Activated B cell treated with CpG ODN at 0.5 μM for 24 hours (primary cell): ENCODE data around the gene HOXB3. TPM values are rescaled to one million over a fixed set of nuclear protein-coding genes. Genes with fewer than 3 reads are reported as not detected.
A peak's percentile ranks its signal among the peaks of the same experiment; 100 is the strongest.

ENCODE experiments used
- ATAC-seq: fragments of 200-7000 bp; cut with Tn5 transposase; one replicate; pipeline ENCODE4 v1.10.0; 2021; ENCODE audit warnings: low read depth, mild to moderate bottlenecking, moderate library complexity
- CTCF ChIA-PET: fragments of 350-600 bp; sonication (Branson Sonifier 250); formaldehyde crosslinking; loops from one replicate; lab custom pipeline; 2021; ENCODE audit warnings: antibody characterized with exemption; lab: Charles Lee
- POLR2A ChIA-PET: fragments of 350-600 bp; sonication (Branson Sonifier 250); formaldehyde crosslinking; loops from one replicate; lab custom pipeline; 2021; ENCODE audit warnings: antibody characterized with exemption; lab: Charles Lee
- DNase-seq: peaks from one replicate; pipeline ENCODE4 v3.0.0; 2022
- H3K27ac Mint-ChIP-seq: one replicate; pipeline ENCODE4 v1.8.0; 2020; ENCODE audit warnings: mixed read lengths
- H3K27me3 Mint-ChIP-seq: one replicate; pipeline ENCODE4 v1.8.0; 2021; ENCODE audit warnings: mixed read lengths
- H3K36me3 Mint-ChIP-seq: one replicate; pipeline ENCODE4 v1.8.0; 2021; ENCODE audit warnings: low read depth, mixed read lengths
- H3K4me1 Mint-ChIP-seq: one replicate; pipeline ENCODE4 v1.8.0; 2021; ENCODE audit warnings: mixed read lengths
- H3K4me3 Mint-ChIP-seq: one replicate; pipeline ENCODE4 v1.8.0; 2020; ENCODE audit warnings: mild to moderate bottlenecking, mixed read lengths
- H3K9me3 Mint-ChIP-seq: one replicate; pipeline ENCODE4 v1.8.0; 2020; ENCODE audit warnings: mixed read lengths
- CTCF ChIP-seq: fragments of 200-600 bp; IDR thresholded peaks from one replicate; pipeline ENCODE4 v1.8.0; 2022; ENCODE audit warnings: antibody characterized with exemption, mild to moderate bottlenecking
- intact Hi-C: fragments of 100-400 bp; cut with micrococcal nuclease; formaldehyde crosslinking; loops from one replicate; pipeline ENCODE4 v1.15.1; 2024
- total RNA-seq: library from RNA; stranded (reverse); gene quantifications from 2 replicates; pipeline ENCODE4 v1.2.3, GENCODE V29; 2022

The HOXB3 gene
- total RNA-seq, 1 donor from 2014 or later = 2.6 TPM

DNA sequence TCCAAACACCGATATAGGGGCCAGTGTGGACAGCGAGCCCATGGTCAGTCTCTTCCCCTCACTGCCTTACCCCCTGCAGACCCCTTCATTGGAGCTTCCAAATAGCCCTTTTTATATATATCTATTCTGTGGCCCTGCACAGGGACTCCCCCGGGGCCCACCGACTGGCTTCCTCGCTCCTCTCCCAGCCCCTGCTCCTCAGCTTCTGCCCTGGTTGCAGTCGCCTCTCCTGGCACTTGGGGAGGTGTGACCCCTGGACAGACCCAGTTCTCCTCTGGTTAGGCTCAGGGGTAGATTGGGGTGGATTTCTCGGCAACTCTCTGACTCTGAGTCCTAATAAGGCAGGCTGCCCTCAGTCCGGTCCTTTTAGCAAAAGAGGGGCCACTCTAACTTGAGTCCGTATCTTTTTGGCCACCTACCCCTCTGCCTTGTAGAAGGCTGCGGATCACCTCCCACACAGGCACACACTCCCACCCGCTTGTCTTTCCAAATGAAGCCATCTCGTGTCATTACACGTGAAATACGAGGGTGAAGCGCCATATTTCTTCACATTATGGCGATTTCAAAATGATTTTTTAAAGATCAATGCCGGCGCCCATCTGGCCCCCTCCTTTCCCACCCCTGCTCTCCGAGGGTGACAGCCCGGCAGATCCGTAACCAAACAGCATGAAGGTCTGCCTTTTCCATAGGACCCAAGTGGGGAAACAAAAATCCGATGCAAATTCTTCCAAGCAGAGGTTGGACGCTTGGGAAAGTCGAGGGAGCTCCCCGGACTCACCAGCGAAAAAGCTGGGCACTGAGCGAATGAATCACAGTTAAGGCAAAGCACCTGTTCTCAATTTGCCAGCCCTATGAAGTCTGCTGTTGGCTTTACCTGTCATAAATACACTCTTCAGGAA lies 37.8 kb upstream of the HOXB3 start:
- Mint-ChIP-seq H3K27ac (no peak overlapping the region), H3K27me3 (peaks cover 72% of the 10 kb centered on the region), H3K4me3 (no peak overlapping the region), H3K36me3 (no peaks in the 10 kb centered on the region), H3K9me3 (no peaks in the 10 kb centered on the region), H3K4me1 (peaks cover 16% of the 10 kb centered on the region)
- ATAC-seq (no peak), DNase-seq (no peak)
- intact Hi-C loops = loop anchor here (5.0 kb wide), 1 partner anchor 124 kb away; no protein-coding TSS in a partner anchor
- no peak for TF ChIP-seq CTCF
- CTCF ChIA-PET = interaction anchor here (0.6 kb wide), 1 partner anchor 553 kb away, joined by 5 read pairs; no protein-coding TSS in a partner anchor
- POLR2A ChIA-PET = no interaction called here

DNA sequence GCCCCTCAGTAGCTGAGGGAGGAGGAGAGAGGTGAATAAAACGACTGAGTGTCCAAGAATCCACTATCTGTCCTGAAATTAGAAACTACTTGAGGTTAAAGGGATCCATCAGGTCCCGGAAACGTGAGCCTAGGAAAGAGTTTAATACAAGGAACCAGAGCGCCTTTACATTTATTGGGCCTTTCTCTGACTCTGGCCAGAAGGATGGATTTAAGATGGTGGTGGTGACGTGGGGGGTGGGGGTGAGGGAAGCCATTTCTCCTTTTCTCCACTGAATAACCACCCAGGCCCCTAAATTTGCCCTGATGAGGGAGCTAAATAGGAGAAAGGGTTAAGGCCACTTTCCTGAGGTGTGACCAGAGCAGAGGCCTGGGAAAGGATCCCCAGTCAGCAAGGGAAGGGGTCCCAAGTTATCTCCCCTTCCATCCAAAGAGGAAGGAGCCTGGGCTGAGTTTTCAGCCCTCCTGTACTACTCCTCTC lies 37.1 kb upstream of the HOXB3 start:
- intact Hi-C loops = loop anchor here (5.0 kb wide), 1 partner anchor 125 kb away; no protein-coding TSS in a partner anchor
- Mint-ChIP-seq H3K27me3 (peaks cover 72% of the 10 kb centered on the region), H3K27ac (no peak overlapping the region), H3K4me1 (peaks cover 16% of the 10 kb centered on the region), H3K4me3 (peak overlapping the region; percentile 77), H3K36me3 (no peaks in the 10 kb centered on the region), H3K9me3 (no peaks in the 10 kb centered on the region)
- ATAC-seq (no peak), DNase-seq (no peak)
- ChIA-PET CTCF (interaction anchor here (2.1 kb wide), 1 partner anchor 9 kb away, joined by 6 read pairs; no protein-coding TSS in a partner anchor), POLR2A (no interaction called here)
- TF ChIP-seq CTCF = no peak

- intact Hi-C loops = loop anchor here (5.0 kb wide), 1 partner anchor 126 kb away; no protein-coding TSS in a partner anchor
- peaks cover 16% of the 10 kb centered on the region for H3K4me1 Mint-ChIP-seq
- TF ChIP-seq CTCF = no peak
- POLR2A ChIA-PET = interaction anchor here (1.4 kb wide), 1 partner anchor 14 kb away, joined by 3 read pairs; no protein-coding TSS in a partner anchor
- CTCF ChIA-PET = interaction anchor here (0.6 to 2.1 kb wide), 5 partner anchors 9 to 148 kb away, joined by 3 to 6 read pairs (median 4); partner anchors contain the start of gene HOXB5
- H3K36me3 Mint-ChIP-seq = no peaks in the 10 kb centered on the region
- no peaks in the 10 kb centered on the region for H3K9me3 Mint-ChIP-seq
- DNase-seq (no peak), ATAC-seq (peak; percentile 40)
- H3K4me3 Mint-ChIP-seq = peak within 1 kb of the TSS; percentile 85
- peaks cover 71% of the 10 kb centered on the region for H3K27me3 Mint-ChIP-seq
- peak within 1 kb of the TSS; percentile 46 for H3K27ac Mint-ChIP-seq
Observed at GRCh38 chr17:48626245-48627117, 36.4 kb upstream of the HOXB3 start, which contains the start of gene HOXB9. Gene HOXB9 (minus strand): TSS chr17:48626358. CDS start chr17:48626269, 89 bp downstream.

GRCh38 chr17:48625495-48626244 lies 35.6 kb upstream of the HOXB3 start:
- ChIA-PET POLR2A (interaction anchor here (0.8 to 1.4 kb wide), 2 partner anchors 13 to 330 kb away, joined by 3 read pairs; no protein-coding TSS in a partner anchor), CTCF (interaction anchor here (0.6 to 2.1 kb wide), 6 partner anchors 8 to 291 kb away, joined by 3 to 6 read pairs (median 4); partner anchors contain the start of gene HOXB5)
- DNase-seq (peak; percentile 50), ATAC-seq (peak; percentile 71)
- H3K4me3 Mint-ChIP-seq = peak overlapping the region; percentile 85
- H3K4me1 Mint-ChIP-seq = peaks cover 16% of the 10 kb centered on the region
- TF ChIP-seq CTCF = no peak
- intact Hi-C loops = loop anchor here (5.0 kb wide), 1 partner anchor 127 kb away; no protein-coding TSS in a partner anchor
- no peaks in the 10 kb centered on the region for H3K36me3 Mint-ChIP-seq
- no peaks in the 10 kb centered on the region for H3K9me3 Mint-ChIP-seq
- H3K27me3 Mint-ChIP-seq = peaks cover 72% of the 10 kb centered on the region
- H3K27ac Mint-ChIP-seq = no peak overlapping the region
